ENCODE results near the gene MAG. TPM values are rescaled to one million over a fixed set of nuclear protein-coding genes. Genes with fewer than 3 reads are reported as not detected.

Gene MAG
- total RNA-seq, 4 donors from 2014 or later, result 0.91 to 15.1 TPM; not detected in 2

- intact Hi-C loops (cut with DNase I; ENCODE audit: low total_unique reads), result no loop called here
- H3K4me1 ChIP-seq, result no peaks in the 10 kb centered on the region
- no peaks in the 10 kb centered on the region for H3K9me3 ChIP-seq
- DNase-seq, result no peak
- H3K36me3 ChIP-seq, result no peaks in the 10 kb centered on the region
- no peaks in the 10 kb centered on the region for H3K27me3 ChIP-seq
- no peak for TF ChIP-seq CTCF (IDR thresholded peaks at IDR 0.05)
- TF ChIP-seq POLR2A (IDR thresholded peaks at IDR 0.05), result no peak
- H3K27ac ChIP-seq, result no peak overlapping the region
- H3K4me3 ChIP-seq, result no peak overlapping the region
Observed at GRCh38 chr19:35293808-35294207, 1.8 kb downstream of the MAG start.

- no peaks in the 10 kb centered on the region for H3K4me1 ChIP-seq
- TF ChIP-seq CTCF (IDR thresholded peaks at IDR 0.05) (no peak), POLR2A (IDR thresholded peaks at IDR 0.05) (no peak)
- H3K27me3 ChIP-seq, result no peaks in the 10 kb centered on the region
- no peak overlapping the region for H3K4me3 ChIP-seq
- H3K9me3 ChIP-seq, result no peaks in the 10 kb centered on the region
- H3K27ac ChIP-seq, result no peak overlapping the region
- intact Hi-C loops (cut with DNase I; ENCODE audit: low total_unique reads), result no loop called here
- no peaks in the 10 kb centered on the region for H3K36me3 ChIP-seq
- DNase-seq, result no peak
Observed at GRCh38 chr19:35294328-35294727, 2.4 kb downstream of the MAG start.

GRCh38 chr19:35294859-35295791, 3.2 kb downstream of the MAG start:
- H3K27me3 ChIP-seq, result peaks cover 0 to 2% of the 10 kb centered on the region in 2 donors
- no peak overlapping the region for H3K4me3 ChIP-seq
- H3K27ac ChIP-seq, result no peak overlapping the region
- H3K36me3 ChIP-seq, result no peaks in the 10 kb centered on the region
- no peaks in the 10 kb centered on the region for H3K9me3 ChIP-seq
- no peak for TF ChIP-seq CTCF (IDR thresholded peaks at IDR 0.05)
- TF ChIP-seq POLR2A (IDR thresholded peaks at IDR 0.05), result no peak
- no peaks in the 10 kb centered on the region for H3K4me1 ChIP-seq
- intact Hi-C loops (cut with DNase I; ENCODE audit: low total_unique reads), result no loop called here
- DNase-seq, result no peak

- intact Hi-C loops (cut with DNase I; ENCODE audit: low total_unique reads), result no loop called here
- peaks cover 0 to 8% of the 10 kb centered on the region in 2 donors for H3K27me3 ChIP-seq
- no peak overlapping the region for H3K27ac ChIP-seq
- H3K4me1 ChIP-seq, result no peaks in the 10 kb centered on the region
- H3K36me3 ChIP-seq, result no peaks in the 10 kb centered on the region
- H3K9me3 ChIP-seq, result no peaks in the 10 kb centered on the region
- no peak for DNase-seq
- no peak overlapping the region for H3K4me3 ChIP-seq
- TF ChIP-seq POLR2A (IDR thresholded peaks at IDR 0.05) (no peak), CTCF (IDR thresholded peaks at IDR 0.05) (no peak)
Observed at GRCh38 chr19:35295792-35296462, 4.0 kb downstream of the MAG start.

Measured in uterus (tissue), 4 donors.